NCI-H524 treated with DMSO at 0.1 percent for 48 hours (cell line): ENCODE results near the gene EXD3.

Source experiments
- DNase-seq: peaks from one replicate; lab custom pipeline; 2025; lab: John Stamatoyannopoulos, UW

The EXD3 gene

DNA sequence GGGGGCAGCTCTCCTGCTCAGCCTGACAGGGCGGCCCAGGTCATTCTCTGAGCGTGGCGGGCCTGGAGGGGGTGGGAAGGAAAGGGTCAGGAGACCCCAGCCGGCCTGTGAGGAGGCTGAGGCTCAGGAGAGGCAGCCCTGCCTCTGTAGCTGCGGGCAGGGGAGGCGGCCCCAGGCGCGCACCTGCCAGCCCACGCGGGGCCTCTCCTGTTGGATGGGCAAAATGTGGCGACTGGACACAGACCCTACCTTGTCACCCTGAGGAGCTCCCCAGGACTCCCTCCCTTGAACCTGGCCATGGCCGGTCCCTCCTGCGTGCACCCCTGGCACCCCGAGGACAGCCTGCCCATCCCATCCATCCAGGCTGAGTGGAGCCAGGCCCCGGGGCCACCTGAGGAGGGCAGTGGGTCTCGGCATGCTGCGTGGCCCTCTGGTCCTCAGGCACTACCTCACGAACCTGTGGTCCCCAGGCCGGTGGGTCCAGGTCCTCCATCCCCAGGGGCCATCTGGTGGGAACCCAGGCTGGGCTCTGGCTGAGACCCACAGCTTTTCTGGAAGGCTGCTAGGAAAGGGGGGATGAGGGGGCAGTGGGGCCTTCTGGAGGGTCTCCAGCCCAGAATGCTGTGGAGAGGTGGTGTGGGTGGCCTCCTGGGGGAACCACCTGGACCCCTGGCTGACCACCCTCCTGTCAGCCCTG is 105.8 kb downstream of the EXD3 start:
- DNase-seq: no peak

DNA sequence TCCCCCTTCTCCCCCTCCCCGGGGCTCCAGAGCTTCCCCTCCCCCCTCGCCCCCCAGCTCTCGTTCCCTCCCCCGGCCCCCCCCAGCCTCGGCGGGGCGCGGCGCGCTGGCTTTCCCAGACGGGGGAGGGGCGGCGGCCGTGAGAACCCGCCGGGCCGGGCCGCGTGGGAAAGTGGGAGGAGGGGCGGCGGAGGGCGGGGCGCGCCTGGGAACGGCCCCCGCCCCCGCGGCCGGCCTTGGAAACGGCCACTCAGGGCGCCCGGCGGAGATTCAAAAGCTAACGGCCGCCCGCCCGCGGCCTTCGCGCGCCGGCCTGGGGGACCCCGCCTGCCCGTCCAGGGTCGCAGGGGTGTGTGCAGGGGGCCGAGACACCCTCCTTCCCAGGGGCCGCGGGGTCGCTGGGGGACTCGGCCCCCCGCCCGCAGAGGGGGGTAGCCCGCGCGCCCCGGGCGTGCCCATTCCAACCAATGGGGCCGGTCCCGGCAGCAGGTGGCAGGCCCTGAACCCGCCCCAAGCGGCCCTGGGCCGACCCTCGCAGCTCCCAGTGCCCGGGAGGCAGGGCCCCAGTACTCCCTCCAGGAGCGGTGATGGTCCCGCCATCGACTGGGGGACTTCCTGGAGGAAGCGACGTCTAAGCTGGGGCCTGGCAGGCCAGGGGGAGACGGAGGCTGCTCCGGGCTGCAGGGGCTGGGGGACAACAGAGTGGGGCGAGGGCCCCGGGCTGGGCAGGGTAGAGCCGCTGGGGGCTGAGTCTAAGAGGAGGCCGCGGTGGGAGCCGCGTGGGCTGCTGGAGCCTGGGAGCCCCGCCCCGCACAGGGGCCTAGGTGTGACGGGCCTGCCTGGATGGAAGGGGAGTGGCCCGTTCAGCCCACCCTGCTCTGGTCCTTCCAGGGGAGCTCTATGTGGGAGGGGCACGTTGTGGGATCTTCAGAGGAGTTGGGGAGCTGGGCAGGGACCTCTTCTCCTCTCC is 106.7 kb downstream of the EXD3 start:
- DNase-seq: no peak

DNA sequence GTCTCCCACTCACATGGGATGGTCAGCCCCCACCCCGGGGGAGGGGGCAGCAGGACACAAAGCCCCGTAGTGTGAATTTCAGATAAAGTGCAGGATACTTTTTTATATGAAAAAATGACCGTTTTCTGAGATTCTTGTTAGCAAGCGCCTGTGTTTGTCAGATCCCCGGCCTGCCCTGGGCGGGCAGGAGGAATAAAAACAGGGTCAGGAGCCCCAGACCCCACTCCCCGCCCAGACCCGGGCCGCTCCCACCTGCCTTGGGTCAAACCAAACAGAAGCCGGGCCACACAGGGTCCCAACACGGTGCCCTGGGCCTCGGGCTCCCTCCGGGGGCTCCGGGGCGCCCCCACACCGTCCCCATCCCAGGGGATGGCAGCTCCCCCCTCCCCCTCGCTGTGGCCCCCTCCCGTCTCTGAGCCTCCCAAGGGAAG is 107.4 kb downstream of the EXD3 start:
- no peak for DNase-seq

DNA sequence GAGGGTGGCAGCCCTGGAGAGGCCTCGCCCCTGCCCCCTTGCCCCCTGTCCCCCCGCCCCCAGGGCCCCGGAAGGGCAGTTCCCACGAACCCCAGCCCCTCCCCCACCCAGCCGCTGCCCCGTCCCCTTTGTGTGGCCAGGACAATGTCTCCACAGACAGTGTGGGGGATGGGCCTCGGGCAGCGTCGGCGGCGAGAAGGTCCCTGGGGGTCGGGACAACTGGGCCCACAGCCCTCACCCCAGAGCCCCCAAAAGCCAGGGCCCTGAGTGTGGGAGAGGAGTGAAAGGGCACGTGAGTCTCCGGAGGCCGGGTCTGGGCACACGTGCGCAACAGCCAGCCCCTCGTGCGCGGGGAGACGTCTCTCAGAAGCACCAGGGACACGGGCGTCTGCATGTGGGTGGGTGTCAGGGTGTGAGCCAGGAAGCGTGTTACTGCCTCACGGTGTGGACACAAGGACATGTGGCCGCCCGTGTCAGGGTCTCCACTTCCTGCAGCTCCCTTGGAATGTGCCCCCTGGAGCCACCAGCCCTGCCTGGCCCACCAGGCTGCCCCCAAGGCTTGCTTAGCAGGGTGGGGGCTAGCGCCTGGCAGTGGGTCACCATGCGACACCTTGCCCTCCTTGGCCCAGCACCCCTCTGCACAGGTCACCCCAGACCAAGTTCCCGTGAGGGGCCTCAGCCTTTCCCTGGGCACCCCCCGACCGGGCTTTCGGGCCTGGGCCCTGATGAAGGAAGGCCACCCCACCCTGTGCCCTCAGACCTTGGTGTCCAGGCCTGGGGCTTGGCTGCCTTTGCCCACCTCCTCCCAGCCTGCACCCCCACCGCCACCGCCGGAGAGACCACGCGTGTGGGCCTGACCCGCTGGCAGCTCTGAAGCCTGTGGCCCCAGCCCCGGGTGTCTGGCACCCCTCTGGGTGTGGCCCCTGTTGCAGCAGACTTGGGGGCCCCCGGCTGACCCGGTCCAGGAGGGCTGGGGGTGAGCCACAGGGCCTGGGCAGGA is 108.1 kb downstream of the EXD3 start:
- no peak for DNase-seq

DNA sequence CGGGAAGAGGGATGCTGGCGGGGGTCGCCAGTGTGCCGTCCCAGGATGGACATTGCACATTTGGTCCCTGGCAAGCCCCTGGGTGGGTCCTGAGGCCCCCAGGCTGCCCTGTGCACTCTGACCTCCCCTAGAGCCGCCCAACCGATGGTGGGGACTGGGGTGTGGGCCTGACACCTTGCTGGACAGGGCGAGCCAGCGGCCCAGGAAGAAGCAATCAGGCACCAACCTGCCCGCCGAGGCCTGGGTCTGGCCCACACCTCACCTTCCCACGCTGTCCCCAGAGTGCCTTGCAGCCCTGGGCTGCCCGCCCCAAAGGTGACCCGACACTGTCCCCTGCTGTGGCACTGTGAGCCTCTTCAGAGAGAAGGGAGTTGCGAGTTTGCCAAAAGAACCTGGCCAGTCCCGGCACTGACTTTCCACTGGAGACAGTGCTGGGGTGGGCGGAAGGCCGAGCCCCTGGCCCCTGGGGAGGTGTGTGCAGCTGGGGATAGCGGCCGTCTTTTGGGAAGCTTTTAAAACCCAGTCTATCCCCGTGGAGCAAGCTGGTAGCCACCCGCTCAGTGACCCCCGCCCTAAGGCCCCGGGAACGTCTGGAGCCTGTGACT is 108.9 kb downstream of the EXD3 start:
- no peak for DNase-seq

DNA sequence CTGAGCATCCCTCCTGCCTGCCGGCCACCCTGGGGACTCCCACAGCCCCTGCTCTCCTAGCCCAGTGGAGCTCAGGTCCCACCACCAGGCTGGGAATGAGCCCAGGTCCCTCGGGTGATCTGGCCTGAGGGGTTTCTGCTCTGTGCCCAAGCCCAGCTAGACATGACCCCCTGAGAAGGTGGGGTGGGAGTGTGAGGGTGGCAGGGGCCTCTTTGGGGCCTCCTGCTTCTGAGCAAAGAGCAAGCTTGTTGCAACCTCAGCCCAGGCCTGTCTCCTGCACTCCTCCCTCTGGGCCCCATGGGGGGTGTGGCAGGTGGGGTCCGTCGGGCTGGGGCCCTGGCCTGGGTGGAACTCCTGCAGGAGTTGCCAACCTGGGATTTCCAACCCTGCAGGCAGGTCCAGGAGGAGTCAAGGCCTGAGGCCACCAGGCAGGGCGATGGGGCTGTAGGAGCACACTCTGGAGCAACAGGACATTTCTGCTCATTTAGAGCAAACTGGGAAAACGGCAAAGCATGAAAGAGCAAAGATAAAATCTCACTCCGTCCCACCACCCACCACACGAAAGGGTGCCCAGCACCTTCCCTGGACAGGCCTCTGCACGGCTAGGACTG is 109.5 kb downstream of the EXD3 start:
- no peak for DNase-seq

DNA sequence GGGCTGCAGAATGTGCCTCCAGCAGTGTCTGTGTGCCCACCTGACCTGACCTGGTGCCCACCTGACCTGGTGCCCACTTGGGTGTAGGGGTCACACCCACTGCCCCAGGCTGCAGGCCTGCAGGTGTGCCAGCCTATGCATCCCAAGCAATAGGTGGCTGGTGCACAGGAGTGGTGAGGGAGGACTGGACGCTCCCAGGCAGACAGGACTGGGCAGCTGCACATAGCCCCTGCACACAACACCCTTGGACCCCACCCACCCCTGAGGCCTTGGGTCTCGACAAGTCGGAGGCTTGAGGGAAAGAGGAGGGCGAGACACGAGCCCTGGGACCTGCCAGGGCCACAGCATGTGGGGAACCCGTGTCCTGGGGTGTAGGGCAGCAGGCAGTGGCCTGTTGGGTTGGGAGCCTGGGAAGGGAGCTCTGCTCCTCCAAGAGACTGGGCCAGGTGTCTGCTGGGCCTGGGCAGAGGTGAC is 110.1 kb downstream of the EXD3 start:
- no peak for DNase-seq

DNA sequence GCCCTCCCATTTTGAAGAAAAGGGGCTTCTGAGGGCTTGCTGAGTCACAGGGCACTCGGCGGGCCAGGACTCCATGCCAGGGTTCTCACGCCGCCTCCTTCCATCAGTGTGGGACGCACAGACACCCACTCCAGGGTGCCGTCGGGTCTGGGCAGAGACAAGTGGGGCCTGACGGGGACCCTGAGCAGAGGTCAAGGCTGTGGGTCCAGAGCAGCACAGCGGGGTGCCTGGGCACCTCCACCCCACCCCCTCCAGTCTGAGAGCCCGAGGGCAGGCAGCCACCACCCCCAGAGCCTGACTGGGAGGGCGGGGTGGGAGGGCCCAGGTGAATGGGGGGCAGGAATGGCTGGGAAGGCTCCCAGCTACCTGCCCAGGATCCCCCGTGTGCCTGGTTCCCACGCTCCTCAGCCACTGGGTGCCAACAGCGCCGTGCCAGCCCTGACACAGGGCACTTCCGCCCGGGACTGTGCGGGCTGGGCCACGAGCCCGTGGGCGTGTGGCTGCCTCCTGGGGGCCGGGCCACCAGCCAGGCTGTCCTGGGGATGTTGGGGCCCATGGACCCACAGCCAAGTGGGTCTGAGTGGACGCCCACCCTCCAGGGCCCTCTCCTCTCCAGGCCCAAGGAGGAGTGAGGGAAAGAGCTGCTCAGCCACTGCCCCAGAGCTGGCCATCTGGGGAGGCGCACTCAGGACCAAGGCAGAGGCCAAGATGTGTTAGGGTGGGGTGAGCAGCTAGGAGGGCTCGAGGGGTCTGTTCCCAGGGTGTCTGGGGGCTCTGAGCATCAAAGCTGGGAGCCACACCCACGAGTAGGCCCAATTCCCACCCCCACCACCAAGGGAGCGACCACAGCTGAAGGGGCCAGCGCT is 110.7 kb downstream of the EXD3 start:
- DNase-seq: no peak

DNA sequence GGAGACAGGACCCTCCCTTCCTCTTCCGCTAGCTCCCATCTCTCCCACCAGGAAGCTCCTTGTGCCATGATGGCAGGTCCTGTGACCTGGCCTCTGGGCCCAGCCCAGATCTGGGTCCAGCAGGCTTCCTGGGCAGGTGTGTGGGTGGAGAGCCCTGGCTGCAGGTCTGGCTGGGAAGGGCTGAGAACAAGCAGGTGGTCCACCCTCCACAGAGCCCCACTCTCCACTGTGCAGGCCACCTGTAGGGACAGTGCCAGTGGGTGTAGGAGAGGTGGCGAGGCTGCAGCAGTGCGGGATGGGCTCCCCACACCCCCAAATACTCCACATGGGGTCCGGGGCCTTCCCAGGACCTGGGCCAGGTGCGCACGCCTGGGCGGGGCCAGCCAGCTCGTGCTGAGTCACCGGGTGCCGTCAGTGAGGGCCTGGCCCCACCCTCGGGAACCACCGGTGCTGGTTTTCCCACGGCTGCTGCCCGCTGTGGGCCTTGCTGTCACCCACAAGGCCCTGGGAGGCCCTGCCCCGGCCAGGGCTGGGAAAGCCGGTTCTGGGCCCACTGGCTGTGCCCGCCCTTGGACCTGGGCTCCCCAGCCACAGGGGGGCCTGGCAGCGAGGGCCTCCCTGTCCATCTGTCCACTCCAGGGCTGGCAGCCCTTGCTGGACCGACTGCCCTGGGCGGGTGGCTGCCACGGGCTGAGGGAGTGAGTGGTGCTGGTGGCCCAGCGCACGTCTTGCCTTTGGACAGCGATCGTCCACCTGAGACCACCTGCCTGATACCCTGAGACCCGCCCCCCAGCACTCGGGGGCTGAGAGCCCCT is 111.6 kb downstream of the EXD3 start:
- no peak for DNase-seq

DNA sequence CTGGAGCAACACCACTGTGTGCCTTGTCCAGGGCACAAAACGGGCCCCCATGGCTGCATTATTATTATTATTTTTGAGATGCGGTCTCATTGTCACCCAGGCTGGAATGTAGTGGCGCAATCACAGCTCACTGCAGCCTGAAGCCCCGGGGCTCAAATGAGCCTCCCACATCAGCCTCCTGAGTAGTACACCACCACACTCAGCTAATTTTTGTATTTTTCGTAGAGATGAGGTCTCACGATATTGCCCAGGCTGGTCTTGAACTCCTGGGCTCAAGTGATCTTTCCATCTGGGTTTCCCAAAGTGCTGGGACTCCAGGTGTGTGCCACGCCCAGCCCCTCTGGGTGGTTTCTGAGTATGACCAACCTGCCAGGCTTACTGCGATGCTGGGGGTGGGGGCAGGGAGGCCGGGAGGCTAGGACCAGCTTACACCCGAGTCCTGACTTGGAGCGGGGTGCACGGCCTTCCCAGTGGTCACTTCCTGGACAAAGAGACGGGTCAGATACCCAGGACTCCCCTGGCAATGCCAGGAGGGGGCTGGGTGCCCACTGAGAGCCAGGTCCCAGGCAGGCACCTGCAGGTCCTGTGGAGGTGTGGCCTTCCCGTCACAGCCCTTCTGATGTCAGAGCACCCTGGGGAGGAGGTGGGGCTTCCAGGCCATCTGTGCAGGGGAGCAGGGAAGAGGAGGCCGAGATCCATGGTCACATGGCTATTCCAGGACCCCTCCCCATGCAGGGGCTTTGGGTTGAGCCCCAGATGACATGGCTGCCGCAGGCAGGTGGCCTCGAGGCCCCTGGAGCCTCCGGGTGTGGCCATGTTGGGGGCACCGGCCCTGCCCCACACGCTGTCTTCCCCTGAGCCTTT is 112.5 kb downstream of the EXD3 start:
- no peak for DNase-seq

DNA sequence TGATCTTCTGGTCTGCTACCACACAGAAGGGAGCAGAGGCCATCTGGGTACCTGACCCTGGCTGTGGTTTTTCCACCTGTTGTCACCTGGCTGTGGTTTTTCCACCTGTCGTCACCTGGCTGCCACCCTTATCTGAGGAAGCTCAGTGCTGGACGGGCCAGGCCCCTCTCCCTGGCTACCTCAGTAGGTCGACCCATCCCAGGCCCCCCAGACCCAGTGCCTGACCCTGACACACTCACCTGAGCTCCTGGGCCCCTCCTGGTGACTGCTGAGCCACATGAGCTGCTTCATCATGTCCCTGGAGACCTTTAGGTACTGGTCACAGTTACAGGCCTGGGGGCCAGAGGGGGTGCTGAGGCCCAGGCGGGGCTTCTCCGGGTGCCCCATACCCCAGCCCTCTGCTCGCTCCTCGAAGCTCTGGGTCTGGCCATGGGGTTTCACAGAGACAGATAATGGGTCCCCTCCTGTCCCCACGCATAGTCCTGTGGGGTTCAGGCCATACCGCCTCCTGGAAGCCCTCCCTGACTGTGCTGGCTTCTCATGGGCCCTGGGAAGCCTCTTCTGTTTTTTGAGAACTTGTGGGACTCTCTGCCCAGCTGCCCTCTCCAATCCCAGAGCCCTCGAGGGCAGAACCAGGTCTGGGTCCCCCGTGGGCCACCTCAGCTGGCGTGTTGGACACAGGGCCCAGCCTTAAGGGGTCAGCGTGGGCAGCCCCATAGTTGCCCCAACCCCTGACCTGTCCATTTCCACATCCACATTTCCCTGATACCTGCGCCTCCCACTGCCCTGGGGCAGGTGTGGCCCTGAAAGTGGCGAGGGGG is 113.4 kb downstream of the EXD3 start:
- DNase-seq: no peak

DNA sequence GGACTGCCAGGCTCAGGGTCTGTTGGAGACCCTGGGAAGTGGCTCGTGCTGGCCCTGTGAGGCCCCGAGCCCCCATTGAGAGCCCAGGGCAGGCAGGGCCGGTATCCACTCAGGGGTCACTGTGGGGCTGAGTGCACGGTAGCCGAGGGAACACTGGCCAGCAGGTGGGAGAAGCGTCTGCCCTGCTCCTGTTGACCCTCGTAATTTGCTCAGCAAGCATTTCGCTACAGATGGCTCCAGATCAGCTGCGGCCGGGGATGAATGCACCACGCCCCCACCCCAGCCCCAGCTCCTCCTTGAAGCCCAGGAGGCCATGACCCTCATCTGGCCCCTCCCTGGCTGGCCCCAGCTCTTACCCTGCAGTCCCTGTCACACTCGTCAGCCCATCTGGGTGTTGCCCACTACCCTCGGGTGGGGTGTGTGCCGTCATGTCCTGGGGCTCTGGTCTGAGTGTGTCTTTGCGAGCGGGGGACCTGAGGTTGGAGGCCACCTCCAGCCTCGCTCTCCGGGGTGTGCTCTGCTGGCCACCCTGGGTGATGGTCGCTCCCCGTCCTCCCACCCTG is 114.8 kb downstream of the EXD3 start:
- DNase-seq: no peak

DNA sequence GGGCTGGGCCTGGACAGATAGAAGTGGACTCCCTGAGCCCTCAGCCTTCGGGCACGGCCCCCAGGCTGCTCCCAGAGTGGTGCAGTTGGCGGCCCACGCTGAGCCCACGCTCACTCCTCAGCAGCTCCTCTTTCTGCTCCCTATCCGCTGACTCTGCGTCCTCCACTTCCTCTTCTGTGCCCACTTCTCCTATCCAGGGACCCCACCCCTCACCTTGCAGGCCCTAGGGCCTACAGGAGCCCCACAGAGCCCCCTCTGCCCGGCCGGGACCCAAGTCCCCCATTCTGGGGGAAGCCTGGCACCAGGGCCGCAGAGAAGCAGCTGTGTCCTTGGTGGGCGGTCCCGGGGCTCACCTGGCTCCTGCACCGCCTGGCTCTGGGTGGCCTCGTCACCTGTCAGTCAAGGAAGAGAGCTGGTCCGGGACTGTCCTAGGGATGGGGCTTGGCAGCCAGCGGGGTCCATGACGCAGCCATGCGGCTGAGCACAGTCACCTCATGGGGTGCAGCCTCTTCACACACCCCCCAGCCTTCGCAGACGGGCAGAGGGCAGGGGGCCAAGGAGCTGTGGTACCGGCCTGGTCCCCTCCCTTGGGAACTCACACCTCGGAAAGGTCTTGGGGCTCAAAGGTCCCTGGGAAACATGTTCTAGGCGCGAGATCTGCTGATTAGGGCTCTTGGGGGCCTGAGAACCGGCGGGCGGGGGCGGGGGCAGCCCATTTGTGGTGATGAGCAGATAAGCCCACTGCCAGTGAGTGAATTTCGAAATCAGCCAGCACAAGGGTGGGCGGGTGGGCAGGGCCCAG is 115.5 kb downstream of the EXD3 start:
- no peak for DNase-seq

DNA sequence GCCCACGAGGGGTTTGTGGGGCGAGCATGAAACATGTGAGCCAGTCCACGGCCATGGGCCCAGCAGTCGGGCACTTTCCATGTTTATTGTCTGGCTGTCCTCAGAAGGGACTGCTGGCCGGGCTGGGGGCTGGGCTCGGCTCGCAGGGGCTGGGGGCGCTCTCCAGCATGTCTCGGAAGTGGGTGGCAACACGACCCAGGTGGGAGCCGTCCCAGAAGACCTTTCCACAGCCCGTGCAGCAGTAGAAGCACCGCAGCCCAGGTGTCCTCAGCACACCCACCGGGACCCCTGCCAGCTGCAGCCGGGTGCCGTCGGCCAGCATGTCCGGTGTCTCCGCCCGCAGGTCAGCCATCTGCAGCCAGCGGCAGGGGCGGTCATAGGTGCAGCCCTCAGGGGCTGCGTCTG is 116.1 kb downstream of the EXD3 start:
- DNase-seq: no peak

DNA sequence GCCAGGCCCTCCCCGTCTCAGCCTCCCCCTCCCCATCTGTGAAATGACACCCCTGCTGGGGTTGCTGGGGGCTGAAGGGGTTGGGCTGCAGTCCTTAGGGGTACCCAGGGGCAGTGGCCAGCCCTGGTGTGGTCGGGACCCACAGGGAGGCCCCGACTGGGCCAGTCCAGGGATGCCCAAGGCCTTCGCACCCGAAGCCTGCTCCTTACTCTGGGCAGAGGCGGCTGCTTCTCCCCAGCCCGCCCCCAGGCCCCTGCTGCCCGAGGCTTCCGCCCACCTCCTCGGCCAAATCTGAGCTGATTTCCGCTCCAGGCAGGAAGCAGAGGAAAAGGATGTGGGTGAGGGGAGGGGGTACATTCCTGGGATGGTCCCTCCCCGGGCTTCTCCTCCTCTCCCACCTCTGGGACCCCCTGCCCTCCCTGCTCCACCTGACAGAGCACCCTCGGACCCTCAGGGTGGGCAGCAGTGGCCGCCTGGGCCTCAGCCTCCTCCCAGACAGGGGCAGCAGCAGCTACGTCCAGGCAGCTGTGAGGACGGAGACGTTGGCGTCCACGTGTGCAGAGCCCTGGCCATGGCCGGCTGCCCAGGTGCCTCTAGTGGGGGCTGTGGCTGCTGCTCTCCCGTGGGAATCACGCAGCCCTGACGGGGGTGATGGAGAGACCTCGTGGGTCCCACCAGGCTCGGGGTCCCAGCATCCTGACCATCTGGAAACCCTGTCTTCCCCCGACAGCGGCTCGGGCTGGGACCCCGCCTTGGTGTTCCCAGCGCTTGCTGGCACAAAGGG is 116.7 kb downstream of the EXD3 start:
- DNase-seq: no peak

DNA sequence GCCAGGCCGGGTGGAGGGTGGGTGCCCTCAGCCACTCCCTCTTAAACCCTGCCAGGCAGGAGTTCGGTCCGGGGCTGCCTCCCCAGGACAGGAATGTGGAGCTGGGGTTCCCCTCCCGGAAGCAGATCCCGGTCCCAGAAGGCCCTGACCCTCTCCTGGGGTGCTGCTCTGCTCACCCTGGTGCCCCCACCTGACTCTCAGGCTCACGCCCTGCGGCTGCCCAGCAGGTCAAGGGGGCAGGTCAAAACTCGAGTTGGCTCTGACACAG is 117.2 kb downstream of the EXD3 start:
- DNase-seq: no peak
